ENCODE results near the gene HEMGN.

HEMGN gene

GRCh38 chr9:97944612-97945011 lies 6.6 kb upstream of the HEMGN start:
- no peak for TF ChIP-seq CTCF (IDR thresholded peaks at IDR 0.05; ENCODE audit: insufficient read depth, missing control alignments)
- DNase-seq (ENCODE audit: insufficient read length, low spot score), result no peak

GRCh38 chr9:97943308-97943855 lies 5.4 kb upstream of the HEMGN start:
- DNase-seq (ENCODE audit: insufficient read length, low spot score) (no peak), FAIRE-seq (no peak)
- no peak for TF ChIP-seq CTCF (IDR thresholded peaks at IDR 0.05; ENCODE audit: insufficient read depth, missing control alignments)

More at GRCh38 chr9:97944612-97945011, 6.6 kb upstream of the HEMGN start:
- FAIRE-seq, result no peak

GRCh38 chr9:97941323-97941722 lies 3.4 kb upstream of the HEMGN start:
- FAIRE-seq (no peak), DNase-seq (ENCODE audit: insufficient read length, low spot score) (no peak)
- no peak for TF ChIP-seq CTCF (IDR thresholded peaks at IDR 0.05; ENCODE audit: insufficient read depth, missing control alignments)

GRCh38 chr9:97940741-97941140 lies 2.8 kb upstream of the HEMGN start:
- FAIRE-seq, result no peak
- DNase-seq (ENCODE audit: insufficient read length, low spot score), result no peak
- TF ChIP-seq CTCF (IDR thresholded peaks at IDR 0.05; ENCODE audit: insufficient read depth, missing control alignments), result no peak

GRCh38 chr9:97940233-97940632 lies 2.3 kb upstream of the HEMGN start:
- FAIRE-seq, result no peak
- no peak for TF ChIP-seq CTCF (IDR thresholded peaks at IDR 0.05; ENCODE audit: insufficient read depth, missing control alignments)
- DNase-seq (ENCODE audit: insufficient read length, low spot score), result no peak

- FAIRE-seq, result no peak
- no peak for TF ChIP-seq CTCF (IDR thresholded peaks at IDR 0.05; ENCODE audit: insufficient read depth, missing control alignments)
Observed at GRCh38 chr9:97936998-97937397, 974 bp downstream of the HEMGN start.

GRCh38 chr9:97935276-97935675 lies 2.7 kb downstream of the HEMGN start:
- TF ChIP-seq CTCF (IDR thresholded peaks at IDR 0.05; ENCODE audit: insufficient read depth, missing control alignments), result no peak
- DNase-seq (ENCODE audit: insufficient read length, low spot score) (no peak), FAIRE-seq (no peak)

More at GRCh38 chr9:97936998-97937397, 974 bp downstream of the HEMGN start:
- DNase-seq (ENCODE audit: insufficient read length, low spot score), result no peak

Data from D721Med (cell line).